ENCODE results near the gene APLP2.

DNA sequence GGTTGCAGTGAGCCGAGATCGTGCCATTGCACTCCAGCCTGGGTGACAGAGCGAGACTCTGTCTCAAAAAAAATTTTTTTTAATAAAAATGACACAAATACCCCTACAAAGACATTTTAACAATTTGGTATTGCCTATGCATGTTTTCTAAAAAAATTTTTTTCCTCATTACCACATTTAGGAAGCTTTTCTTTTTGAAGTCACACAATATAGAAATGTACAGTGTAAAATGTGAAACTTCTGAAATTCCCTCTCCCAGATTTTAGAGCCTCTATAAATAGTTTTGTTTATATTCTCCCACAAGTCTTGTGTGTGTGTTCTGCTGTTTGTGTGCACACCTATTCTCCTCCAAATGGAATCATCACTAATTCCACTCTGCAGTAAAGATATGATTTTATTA lies 97.5 kb downstream of the APLP2 start:
- TF ChIP-seq, protein P1, sequence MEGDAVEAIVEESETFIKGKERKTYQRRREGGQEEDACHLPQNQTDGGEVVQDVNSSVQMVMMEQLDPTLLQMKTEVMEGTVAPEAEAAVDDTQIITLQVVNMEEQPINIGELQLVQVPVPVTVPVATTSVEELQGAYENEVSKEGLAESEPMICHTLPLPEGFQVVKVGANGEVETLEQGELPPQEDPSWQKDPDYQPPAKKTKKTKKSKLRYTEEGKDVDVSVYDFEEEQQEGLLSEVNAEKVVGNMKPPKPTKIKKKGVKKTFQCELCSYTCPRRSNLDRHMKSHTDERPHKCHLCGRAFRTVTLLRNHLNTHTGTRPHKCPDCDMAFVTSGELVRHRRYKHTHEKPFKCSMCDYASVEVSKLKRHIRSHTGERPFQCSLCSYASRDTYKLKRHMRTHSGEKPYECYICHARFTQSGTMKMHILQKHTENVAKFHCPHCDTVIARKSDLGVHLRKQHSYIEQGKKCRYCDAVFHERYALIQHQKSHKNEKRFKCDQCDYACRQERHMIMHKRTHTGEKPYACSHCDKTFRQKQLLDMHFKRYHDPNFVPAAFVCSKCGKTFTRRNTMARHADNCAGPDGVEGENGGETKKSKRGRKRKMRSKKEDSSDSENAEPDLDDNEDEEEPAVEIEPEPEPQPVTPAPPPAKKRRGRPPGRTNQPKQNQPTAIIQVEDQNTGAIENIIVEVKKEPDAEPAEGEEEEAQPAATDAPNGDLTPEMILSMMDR (IDR thresholded peaks at IDR 0.05): no peak
- TF ChIP-seq POLR2A (IDR thresholded peaks at IDR 0.05): no peak
